GM12892 (cell line): ENCODE data around the gene SIRT7.

Experiments used
- DNase-seq: peaks from one replicate; pipeline ENCODE4 v3.0.0; 2011; ENCODE audit not compliant: insufficient read length
- FAIRE-seq: peaks from 2 replicates; lab custom pipeline; 2011; peaks lifted over from hg19 to GRCh38; lab: Jason Lieb, UNC
- POLR2A ChIP-seq: IDR thresholded peaks from 2 replicates; pipeline ENCODE4 v1.6.1; 2011; ENCODE audit warnings: low read depth, low read length, control low read depth
- POLR2AphosphoS5 ChIP-seq: IDR thresholded peaks from 2 replicates; pipeline ENCODE4 v1.6.1; 2011; ENCODE audit warnings: low read depth, low read length, control low read depth
- TAF1 ChIP-seq: IDR thresholded peaks from 2 replicates; pipeline ENCODE4 v1.6.1; 2011; ENCODE audit warnings: low read depth, mild to moderate bottlenecking, control low read depth, low read length, borderline replicate concordance

SIRT7 gene

DNA sequence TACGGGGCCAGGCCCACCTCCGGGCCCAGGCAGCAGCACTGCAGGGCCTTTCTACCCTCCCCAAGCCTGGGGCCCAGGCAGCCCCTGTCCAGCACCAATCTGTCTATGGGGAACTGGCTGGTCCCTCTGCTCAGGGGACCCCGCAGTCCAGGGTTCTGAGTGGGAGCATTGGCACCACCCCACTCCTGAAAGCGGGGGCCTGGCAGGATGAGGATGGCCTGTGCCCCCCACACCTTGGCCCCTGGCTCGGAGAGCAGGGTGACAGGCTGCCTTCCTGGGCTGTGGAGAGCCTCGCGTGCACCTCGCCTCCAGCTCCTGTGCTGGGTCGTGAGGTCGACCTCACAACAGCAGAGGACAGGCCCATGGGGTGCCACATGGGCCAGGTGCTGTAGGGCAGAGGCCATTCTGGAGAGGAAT lies 14.6 kb downstream of the SIRT7 start:
- no peak for FAIRE-seq
- no peak for TF ChIP-seq POLR2A
- TF ChIP-seq POLR2AphosphoS5: no peak
- TF ChIP-seq TAF1: no peak

DNA sequence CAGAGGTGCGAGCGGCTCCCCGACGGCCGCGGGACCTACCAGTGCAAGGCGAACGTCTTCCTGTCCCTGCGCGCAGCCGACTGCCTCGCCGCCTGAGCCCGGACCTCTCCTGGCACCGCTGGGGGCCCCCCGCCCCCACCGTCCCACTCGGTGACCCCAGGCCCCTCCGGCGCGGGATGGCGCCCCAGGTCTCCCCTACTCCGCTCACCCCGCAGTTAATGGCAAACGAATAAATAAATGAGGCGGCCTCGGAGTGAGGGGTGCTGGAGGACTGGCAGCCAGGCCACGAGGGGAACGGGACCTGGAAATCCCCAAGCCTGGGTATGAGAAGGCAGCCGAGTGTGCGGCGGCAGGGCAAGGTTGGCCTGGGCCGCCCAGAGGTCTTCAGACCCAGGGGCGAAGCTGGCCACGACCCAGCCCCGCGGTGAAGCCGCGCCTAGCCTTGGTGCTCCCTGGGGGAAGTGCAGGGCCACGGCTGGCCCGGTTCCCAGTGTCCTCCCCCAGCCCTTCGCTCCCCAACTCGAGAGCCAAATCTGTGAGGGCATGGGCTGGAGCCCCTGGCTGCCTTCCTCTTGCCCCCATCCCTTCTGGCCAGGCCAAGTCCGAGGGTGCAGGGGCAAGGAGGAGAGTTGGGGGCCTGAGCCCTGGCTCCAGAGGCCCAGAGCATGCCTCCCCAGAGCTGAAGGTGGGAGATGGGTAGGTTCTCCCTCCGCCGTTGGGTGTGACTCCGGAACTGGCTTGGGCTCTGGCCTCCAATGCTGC lies 15.1 kb downstream of the SIRT7 start:
- no peak for DNase-seq
- FAIRE-seq: peak; percentile 14
- TF ChIP-seq POLR2AphosphoS5: no peak
- TF ChIP-seq TAF1: no peak
- TF ChIP-seq POLR2A: no peak

More for the DNA sequence above, 14.6 kb downstream of the SIRT7 start:
- no peak for DNase-seq

DNA sequence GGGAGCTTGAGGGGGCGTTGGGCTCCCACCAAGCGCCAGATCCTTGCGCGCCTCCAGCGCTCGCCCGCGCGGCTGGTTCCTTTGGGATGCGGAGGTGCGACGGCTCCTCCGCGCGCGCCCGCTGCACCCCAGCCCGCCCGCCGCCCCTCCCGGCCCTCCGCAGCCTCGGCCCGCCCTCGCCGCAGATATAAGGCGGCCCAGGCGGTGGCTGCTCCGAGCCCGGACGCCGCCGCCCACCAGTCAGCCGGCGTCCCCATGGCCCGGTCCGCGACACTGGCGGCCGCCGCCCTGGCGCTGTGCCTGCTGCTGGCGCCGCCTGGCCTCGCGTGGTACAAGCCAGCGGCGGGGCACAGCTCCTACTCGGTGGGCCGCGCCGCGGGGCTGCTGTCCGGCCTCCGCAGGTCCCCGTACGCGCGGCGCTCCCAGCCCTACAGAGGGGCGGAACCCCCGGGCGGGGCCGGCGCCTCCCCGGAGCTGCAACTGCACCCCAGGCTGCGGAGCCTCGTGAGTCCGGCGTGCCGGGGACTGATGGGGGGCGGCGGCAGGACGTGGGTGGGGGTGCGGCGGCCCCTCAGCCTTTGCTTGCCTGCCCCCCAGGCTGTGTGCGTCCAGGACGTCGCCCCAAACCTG lies 15.8 kb downstream of the SIRT7 start, which contains the start of gene NPB:
TSS of gene NPB (plus strand) at position 216 of the 630 bp plus-strand sequence. CDS start at position 256, 40 bp downstream.
- DNase-seq: no peak
- TF ChIP-seq TAF1 (no peak), POLR2A (no peak), POLR2AphosphoS5 (no peak)
- FAIRE-seq: no peak

- TF ChIP-seq POLR2AphosphoS5 (no peak), POLR2A (no peak; the same call in 1 of the 2 replicates), TAF1 (no peak)
- no peak for FAIRE-seq
These were observed 16.6 kb downstream of the SIRT7 start for GRCh38 chr17:81901167-81902022.

GRCh38 chr17:81900181-81900820 lies 17.7 kb downstream of the SIRT7 start:
- TF ChIP-seq TAF1: no peak
- no peak for TF ChIP-seq POLR2AphosphoS5
- no peak for TF ChIP-seq POLR2A
- FAIRE-seq: no peak
- no peak for DNase-seq

More at GRCh38 chr17:81901167-81902022, 16.6 kb downstream of the SIRT7 start:
- no peak for DNase-seq

GRCh38 chr17:81899514-81900166 lies 18.3 kb downstream of the SIRT7 start:
- no peak for TF ChIP-seq TAF1
- TF ChIP-seq POLR2A: no peak
- no peak for TF ChIP-seq POLR2AphosphoS5
- FAIRE-seq: no peak
- no peak for DNase-seq

GRCh38 chr17:81898885-81899284 lies 19.1 kb downstream of the SIRT7 start:
- TF ChIP-seq TAF1: no peak
- no peak for TF ChIP-seq POLR2A
- no peak for TF ChIP-seq POLR2AphosphoS5
- no peak for FAIRE-seq
- DNase-seq: no peak

DNA sequence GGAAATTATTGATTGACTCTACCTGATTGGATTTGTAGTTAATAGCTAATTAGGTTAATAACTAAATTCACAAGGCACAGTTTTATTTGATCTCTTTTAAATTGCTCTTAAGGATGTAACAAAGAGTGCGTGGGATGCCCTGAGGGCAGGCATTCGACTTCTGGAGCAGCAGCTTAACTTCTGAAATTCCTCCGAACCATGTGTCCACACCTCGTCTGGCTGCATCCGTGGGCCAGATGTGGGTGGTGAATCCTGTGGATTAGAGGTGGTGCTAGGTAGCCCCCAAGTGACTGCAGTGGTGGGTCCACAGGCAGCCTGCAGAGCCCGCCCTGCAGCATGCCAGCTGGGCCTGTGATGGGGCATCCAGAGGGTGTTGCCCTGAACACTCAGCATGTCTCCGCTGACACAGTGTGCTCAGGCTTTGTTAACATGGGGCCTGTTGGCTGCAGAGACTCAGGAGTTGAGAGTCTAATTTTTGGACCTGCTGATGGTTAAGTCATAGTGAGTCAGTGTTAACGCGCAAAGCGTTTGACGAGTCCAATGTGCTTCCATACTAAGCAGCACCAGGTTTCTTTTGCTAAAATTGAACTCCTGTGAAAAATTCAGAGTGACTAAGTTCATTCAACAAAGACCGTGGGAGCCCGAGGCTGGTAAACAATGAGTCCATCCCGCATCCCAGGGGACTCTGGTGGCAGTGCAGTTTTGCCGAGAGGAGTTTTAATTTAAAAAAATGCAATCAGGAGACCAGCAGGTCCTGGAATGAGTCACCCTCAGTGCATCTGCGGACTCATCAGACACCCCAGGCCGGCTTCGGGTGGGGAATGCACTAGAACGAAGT lies 19.7 kb downstream of the SIRT7 start:
- DNase-seq: no peak
- TF ChIP-seq TAF1: no peak
- no peak for FAIRE-seq

GRCh38 chr17:81895400-81895799 lies 22.6 kb downstream of the SIRT7 start:
- DNase-seq: no peak
- TF ChIP-seq TAF1 (no peak), POLR2A (no peak), POLR2AphosphoS5 (no peak)
- no peak for FAIRE-seq

GRCh38 chr17:81891303-81891552 lies 26.7 kb downstream of the SIRT7 start:
- TF ChIP-seq POLR2A: no peak
- TF ChIP-seq POLR2AphosphoS5: no peak
- TF ChIP-seq TAF1: no peak; the same call in 1 of the 2 replicates
- no peak for FAIRE-seq
- no peak for DNase-seq
